ENCODE measurements around the gene PUS7. TPM values are rescaled to one million over a fixed set of nuclear protein-coding genes. Genes with fewer than 3 reads are reported as not detected.

PUS7 gene
- total RNA-seq, 1 experiment from 2014 or later = 39.0 TPM

DNA sequence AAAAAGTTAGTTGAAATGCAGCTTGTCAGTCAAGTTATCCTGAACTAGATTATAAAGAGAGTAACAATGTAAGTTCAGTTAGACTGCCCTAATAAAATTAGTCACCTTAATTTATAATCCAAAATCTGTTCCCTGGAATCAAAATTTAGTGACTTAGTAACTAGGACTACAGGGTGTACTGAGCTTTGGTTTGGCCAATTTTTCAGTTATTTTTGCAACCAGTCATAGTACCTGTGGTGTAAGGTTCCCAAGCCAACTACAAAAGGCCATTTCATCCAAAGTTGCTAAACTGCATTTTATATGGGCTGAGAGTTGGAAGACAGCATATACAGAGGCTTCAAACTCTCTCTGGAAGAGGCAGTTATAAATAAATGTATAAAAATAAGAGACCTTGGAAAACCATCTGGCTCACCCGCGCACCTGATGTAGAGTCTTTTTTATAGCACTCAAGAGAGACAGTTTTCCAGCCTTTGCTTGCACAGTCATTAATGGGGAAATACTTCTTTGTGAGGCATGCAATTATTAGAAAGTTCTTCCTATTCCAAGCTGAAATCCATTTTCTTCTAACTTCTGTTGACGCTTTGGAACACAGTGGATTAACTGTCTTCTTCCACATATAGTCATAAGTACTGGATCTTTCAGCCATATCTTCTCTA lies 59.2 kb downstream of the PUS7 start:
- no peaks in the 10 kb centered on the region for H3K27me3 ChIP-seq (ENCODE audit: insufficient read depth, low read length)
- H2AFZ ChIP-seq (ENCODE audit: low read depth, low read length, poor library complexity, severe bottlenecking) = no peak overlapping the region
- H3K4me2 ChIP-seq (ENCODE audit: low read length) = no peak overlapping the region
- H3K9ac ChIP-seq (ENCODE audit: low read length) = no peak overlapping the region
- ATAC-seq (no peak), DNase-seq (ENCODE audit: low read depth, low spot score) (no peak)
- H3K4me1 ChIP-seq (ENCODE audit: control insufficient read depth in 1 of 2, insufficient read depth in 2 of 2, low read length in 2 of 2) = no peaks in the 10 kb centered on the region
- intact Hi-C loops (cut with micrococcal nuclease) = no loop called here
- no peaks in the 10 kb centered on the region for H4K20me1 ChIP-seq (ENCODE audit: insufficient read depth)
- ChIA-PET RAD21 (ENCODE audit: low non-redundant PET in 1 of 2, low total read pairs in 2 of 2, uncharacterized antibody in 2 of 2, unreplicated experiment in 2 of 2) (no interaction called here), CTCF (no interaction called here), POLR2A (no interaction called here)
- no peaks in the 10 kb centered on the region for H3K9me3 ChIP-seq (ENCODE audit: control insufficient read depth in 1 of 2, insufficient read depth in 1 of 2, low read depth in 1 of 2, low read length in 2 of 2)
- H3K4me3 ChIP-seq (replicated peaks in 1 of 2; ENCODE audit: low read depth in 1 of 2, low read length in 2 of 2) = no peak overlapping the region
- H3K9me2 ChIP-seq (ENCODE audit: insufficient read depth) = no peaks in the 10 kb centered on the region
- TF ChIP-seq SP1 (IDR thresholded peaks at IDR 0.05; ENCODE audit: low read depth) = no peak
- TF ChIP-seq CEBPB (IDR thresholded peaks at IDR 0.05; ENCODE audit: low read depth) = no peak
- no peak for TF ChIP-seq FOSL1 (IDR thresholded peaks at IDR 0.05; ENCODE audit: low read depth)
- TF ChIP-seq JUND (IDR thresholded peaks at IDR 0.05) = no peak
- no peak for TF ChIP-seq TCF7L2 (IDR thresholded peaks at IDR 0.05; ENCODE audit: borderline replicate concordance, extremely low read depth, insufficient read depth, insufficient read length)
- no peak for TF ChIP-seq ELF1 (IDR thresholded peaks at IDR 0.05; ENCODE audit: borderline replicate concordance, low read depth)
- no peak overlapping the region for H3K27ac ChIP-seq (ENCODE audit: low read depth, low read length)
- peaks cover 16 to 18% of the 10 kb centered on the region in 2 experiments; a peak in 3 of 4 replicates for H3K36me3 ChIP-seq (ENCODE audit: control insufficient read depth in 1 of 2, insufficient read depth in 2 of 2, low read length in 2 of 2)
- H3K79me2 ChIP-seq (ENCODE audit: insufficient read depth, low read length) = no peaks in the 10 kb centered on the region
- BruUV-seq (replicated peaks) = no TSS peak

DNA sequence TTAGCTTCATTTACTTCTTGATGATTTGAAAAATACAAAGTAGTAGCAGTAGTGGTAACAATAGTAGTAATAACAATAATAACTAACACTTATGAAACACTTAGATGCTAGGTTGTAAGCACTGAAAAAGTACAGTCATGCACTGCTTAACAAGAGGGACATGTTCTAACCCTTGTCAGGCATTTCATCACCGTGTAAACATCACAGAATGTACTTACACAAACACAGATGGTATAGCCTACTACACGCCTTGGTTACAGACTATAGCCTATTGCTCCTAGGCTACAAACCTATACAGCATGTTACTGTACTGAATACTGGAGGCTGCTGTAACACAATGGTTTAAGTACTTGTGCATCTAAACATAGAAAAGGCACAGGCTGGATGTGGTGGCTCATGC lies 60.6 kb downstream of the PUS7 start:
- TF ChIP-seq SRF (IDR thresholded peaks at IDR 0.05; ENCODE audit: low read depth) = no peak
- no peak for TF ChIP-seq JUND (IDR thresholded peaks at IDR 0.05)
- TF ChIP-seq, protein P1, sequence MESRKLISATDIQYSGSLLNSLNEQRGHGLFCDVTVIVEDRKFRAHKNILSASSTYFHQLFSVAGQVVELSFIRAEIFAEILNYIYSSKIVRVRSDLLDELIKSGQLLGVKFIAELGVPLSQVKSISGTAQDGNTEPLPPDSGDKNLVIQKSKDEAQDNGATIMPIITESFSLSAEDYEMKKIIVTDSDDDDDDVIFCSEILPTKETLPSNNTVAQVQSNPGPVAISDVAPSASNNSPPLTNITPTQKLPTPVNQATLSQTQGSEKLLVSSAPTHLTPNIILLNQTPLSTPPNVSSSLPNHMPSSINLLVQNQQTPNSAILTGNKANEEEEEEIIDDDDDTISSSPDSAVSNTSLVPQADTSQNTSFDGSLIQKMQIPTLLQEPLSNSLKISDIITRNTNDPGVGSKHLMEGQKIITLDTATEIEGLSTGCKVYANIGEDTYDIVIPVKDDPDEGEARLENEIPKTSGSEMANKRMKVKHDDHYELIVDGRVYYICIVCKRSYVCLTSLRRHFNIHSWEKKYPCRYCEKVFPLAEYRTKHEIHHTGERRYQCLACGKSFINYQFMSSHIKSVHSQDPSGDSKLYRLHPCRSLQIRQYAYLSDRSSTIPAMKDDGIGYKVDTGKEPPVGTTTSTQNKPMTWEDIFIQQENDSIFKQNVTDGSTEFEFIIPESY (IDR thresholded peaks at IDR 0.05; ENCODE audit: extremely low read depth, insufficient replicate concordance, low read length) = no peak
- TF ChIP-seq, protein P2, sequence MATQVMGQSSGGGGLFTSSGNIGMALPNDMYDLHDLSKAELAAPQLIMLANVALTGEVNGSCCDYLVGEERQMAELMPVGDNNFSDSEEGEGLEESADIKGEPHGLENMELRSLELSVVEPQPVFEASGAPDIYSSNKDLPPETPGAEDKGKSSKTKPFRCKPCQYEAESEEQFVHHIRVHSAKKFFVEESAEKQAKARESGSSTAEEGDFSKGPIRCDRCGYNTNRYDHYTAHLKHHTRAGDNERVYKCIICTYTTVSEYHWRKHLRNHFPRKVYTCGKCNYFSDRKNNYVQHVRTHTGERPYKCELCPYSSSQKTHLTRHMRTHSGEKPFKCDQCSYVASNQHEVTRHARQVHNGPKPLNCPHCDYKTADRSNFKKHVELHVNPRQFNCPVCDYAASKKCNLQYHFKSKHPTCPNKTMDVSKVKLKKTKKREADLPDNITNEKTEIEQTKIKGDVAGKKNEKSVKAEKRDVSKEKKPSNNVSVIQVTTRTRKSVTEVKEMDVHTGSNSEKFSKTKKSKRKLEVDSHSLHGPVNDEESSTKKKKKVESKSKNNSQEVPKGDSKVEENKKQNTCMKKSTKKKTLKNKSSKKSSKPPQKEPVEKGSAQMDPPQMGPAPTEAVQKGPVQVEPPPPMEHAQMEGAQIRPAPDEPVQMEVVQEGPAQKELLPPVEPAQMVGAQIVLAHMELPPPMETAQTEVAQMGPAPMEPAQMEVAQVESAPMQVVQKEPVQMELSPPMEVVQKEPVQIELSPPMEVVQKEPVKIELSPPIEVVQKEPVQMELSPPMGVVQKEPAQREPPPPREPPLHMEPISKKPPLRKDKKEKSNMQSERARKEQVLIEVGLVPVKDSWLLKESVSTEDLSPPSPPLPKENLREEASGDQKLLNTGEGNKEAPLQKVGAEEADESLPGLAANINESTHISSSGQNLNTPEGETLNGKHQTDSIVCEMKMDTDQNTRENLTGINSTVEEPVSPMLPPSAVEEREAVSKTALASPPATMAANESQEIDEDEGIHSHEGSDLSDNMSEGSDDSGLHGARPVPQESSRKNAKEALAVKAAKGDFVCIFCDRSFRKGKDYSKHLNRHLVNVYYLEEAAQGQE (IDR thresholded peaks at IDR 0.05; ENCODE audit: low read depth) = no peak
- Histone ChIP-seq H3K4me2 (ENCODE audit: low read length) (no peak overlapping the region), H3K36me3 (ENCODE audit: control insufficient read depth in 1 of 2, insufficient read depth in 2 of 2, low read length in 2 of 2) (peaks cover 24 to 27% of the 10 kb centered on the region in 2 experiments; a peak in 3 of 4 replicates), H3K79me2 (ENCODE audit: insufficient read depth, low read length) (no peaks in the 10 kb centered on the region), H3K27ac (ENCODE audit: low read depth, low read length) (no peak overlapping the region), H3K4me3 (replicated peaks in 1 of 2; ENCODE audit: low read depth in 1 of 2, low read length in 2 of 2) (no peak overlapping the region), H3K9me2 (ENCODE audit: insufficient read depth) (no peaks in the 10 kb centered on the region), H3K9ac (ENCODE audit: low read length) (no peak overlapping the region), H2AFZ (ENCODE audit: low read depth, low read length, poor library complexity, severe bottlenecking) (no peak overlapping the region), H3K9me3 (ENCODE audit: control insufficient read depth in 1 of 2, insufficient read depth in 1 of 2, low read depth in 1 of 2, low read length in 2 of 2) (no peaks in the 10 kb centered on the region), H3K27me3 (ENCODE audit: insufficient read depth, low read length) (no peaks in the 10 kb centered on the region), H3K4me1 (ENCODE audit: control insufficient read depth in 1 of 2, insufficient read depth in 2 of 2, low read length in 2 of 2) (no peaks in the 10 kb centered on the region), H4K20me1 (ENCODE audit: insufficient read depth) (no peaks in the 10 kb centered on the region)
- no TSS peak for BruUV-seq (replicated peaks)
- CTCF ChIA-PET = no interaction called here
- DNase-seq (ENCODE audit: low read depth, low spot score) (no peak), ATAC-seq (no peak)
- POLR2A ChIA-PET = no interaction called here
- intact Hi-C loops (cut with micrococcal nuclease) = no loop called here
- RAD21 ChIA-PET (ENCODE audit: low non-redundant PET in 1 of 2, low total read pairs in 2 of 2, uncharacterized antibody in 2 of 2, unreplicated experiment in 2 of 2) = no interaction called here

All from HCT116 (cell line).